BE2C (cell line): ENCODE data around the gene CTXND1.

Experiments
- DNase-seq: peaks from one replicate; pipeline ENCODE4 v3.0.0-alpha.2; 2020
- H3K27me3 ChIP-seq: fragments of 250-450 bp; sonication (Bioruptor Pico); 2 replicates; pipeline ENCODE4 v1.5.1; 2020; ENCODE audit warnings: mild to moderate bottlenecking
- H3K36me3 ChIP-seq: fragments of 250-450 bp; sonication (Bioruptor Pico); 2 replicates; pipeline ENCODE4 v1.5.1; 2020; ENCODE audit warnings: mild to moderate bottlenecking
- H3K4me1 ChIP-seq: fragments of 250-450 bp; sonication (Bioruptor Pico); 2 replicates; pipeline ENCODE4 v1.5.1; 2020
- H3K4me3 ChIP-seq: 2 replicates; pipeline ENCODE4 v1.5.1; 2011; ENCODE audit warnings: low read depth, low read length
- H3K9me3 ChIP-seq: fragments of 250-450 bp; sonication (Bioruptor Pico); 2 replicates; pipeline ENCODE4 v1.5.1; 2020
- TF ChIP-seq, protein P1 (sequence below): IDR thresholded peaks from 2 replicates; pipeline ENCODE4 v1.5.1; 2012; ENCODE audit warnings: mild to moderate bottlenecking, low read depth, low read length

CTXND1 gene

DNA sequence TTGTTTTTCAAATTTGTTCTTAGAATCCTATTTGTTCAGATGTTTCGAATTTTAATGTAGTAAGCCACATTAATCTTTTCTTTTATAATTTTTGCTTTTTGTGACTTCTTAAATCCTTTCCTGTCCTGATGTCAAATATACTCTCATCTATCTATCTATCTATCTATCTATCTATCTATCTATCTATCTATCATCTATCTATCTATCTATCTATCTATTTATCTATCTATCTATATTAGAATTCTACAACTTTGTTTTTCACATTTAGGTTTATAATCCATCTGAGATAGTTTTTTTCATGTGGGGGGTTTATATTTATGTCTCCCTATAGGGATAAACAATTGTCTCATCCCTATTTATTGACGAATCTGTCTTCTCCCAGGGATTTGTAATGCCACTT lies 32.1 kb downstream of the CTXND1 start:
- H3K9me3 ChIP-seq: no peaks in the 10 kb centered on the region
- no peaks in the 10 kb centered on the region for H3K36me3 ChIP-seq
- peaks cover 6% of the 10 kb centered on the region for H3K27me3 ChIP-seq
- no peaks in the 10 kb centered on the region for H3K4me1 ChIP-seq
- TF ChIP-seq, protein P1, sequence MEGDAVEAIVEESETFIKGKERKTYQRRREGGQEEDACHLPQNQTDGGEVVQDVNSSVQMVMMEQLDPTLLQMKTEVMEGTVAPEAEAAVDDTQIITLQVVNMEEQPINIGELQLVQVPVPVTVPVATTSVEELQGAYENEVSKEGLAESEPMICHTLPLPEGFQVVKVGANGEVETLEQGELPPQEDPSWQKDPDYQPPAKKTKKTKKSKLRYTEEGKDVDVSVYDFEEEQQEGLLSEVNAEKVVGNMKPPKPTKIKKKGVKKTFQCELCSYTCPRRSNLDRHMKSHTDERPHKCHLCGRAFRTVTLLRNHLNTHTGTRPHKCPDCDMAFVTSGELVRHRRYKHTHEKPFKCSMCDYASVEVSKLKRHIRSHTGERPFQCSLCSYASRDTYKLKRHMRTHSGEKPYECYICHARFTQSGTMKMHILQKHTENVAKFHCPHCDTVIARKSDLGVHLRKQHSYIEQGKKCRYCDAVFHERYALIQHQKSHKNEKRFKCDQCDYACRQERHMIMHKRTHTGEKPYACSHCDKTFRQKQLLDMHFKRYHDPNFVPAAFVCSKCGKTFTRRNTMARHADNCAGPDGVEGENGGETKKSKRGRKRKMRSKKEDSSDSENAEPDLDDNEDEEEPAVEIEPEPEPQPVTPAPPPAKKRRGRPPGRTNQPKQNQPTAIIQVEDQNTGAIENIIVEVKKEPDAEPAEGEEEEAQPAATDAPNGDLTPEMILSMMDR: no peak
- no peak overlapping the region for H3K4me3 ChIP-seq
- DNase-seq: no peak

DNA sequence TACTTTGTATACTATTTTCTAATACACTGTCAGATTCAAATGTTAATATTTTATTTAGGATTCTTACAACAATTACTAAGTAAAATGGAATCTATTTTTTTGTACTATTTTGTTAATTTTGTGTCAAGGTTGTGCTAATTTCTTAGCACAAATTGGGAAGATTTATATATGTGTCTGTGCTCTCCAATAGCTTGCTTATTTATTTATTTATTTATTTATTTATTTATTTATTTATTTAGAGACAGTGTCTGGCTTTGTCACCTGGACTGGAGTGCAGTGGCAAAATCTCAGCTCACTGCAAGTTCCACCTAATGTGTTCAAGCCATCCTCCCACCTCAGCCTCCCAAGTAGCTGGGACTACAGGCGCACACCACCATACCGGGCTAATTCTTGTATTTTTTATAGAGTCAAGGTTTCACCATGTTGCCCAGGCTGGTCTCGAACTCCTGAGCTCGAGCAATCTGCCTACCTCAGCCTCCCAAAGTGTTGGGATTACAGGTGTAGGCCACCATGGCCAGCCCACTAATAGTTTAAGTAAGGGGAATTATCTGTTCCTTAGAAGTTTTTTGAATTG lies 34.6 kb downstream of the CTXND1 start:
- Histone ChIP-seq H3K4me1 (no peaks in the 10 kb centered on the region), H3K27me3 (peaks cover 6% of the 10 kb centered on the region), H3K36me3 (no peaks in the 10 kb centered on the region), H3K4me3 (no peak overlapping the region), H3K9me3 (no peaks in the 10 kb centered on the region)
- TF ChIP-seq, protein P1: no peak
- DNase-seq: no peak

DNA sequence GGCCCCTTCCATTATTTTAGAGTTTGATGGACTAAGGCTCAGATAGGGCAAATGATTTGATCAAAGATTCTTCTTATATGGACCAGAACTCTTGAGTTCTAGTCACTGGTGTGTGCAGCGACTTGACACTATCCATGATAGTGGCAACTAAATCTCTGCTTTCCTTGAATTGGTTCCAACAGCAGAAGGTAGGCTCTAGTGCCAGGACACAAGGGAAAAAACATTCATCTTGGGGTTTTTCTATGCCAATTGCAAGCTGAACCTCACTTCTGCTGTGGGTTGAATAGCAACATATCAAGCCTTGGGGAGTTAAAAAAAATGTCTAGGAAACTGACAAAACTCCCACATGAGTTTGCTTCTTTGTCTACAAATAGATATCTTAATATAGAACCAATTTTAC lies 35.1 kb downstream of the CTXND1 start:
- peaks cover 6% of the 10 kb centered on the region for H3K27me3 ChIP-seq
- no peak overlapping the region for H3K4me3 ChIP-seq
- H3K4me1 ChIP-seq: no peaks in the 10 kb centered on the region
- H3K36me3 ChIP-seq: no peaks in the 10 kb centered on the region
- DNase-seq: no peak
- H3K9me3 ChIP-seq: no peaks in the 10 kb centered on the region
- TF ChIP-seq, protein P1: no peak

DNA sequence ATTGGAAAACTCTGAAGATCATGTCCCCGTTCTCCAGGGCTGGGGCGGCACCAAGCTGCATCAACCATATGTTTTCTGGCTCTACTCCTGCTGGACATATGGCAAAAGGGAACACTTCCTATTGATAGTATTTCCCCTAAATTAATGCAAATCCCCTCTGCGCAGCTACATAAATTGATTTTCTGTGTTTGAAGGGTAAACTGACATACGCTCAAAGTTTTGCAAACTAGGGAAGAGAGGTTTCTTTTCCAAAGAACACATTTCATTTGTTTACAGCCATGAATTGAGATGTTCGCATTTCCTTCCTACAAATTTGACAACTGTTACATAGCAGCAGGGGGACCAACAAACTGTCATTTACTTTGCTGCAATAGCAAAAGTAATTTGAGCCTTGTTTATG lies 35.9 kb downstream of the CTXND1 start:
- Histone ChIP-seq H3K27me3 (peaks cover 6% of the 10 kb centered on the region), H3K4me1 (no peaks in the 10 kb centered on the region)

DNA sequence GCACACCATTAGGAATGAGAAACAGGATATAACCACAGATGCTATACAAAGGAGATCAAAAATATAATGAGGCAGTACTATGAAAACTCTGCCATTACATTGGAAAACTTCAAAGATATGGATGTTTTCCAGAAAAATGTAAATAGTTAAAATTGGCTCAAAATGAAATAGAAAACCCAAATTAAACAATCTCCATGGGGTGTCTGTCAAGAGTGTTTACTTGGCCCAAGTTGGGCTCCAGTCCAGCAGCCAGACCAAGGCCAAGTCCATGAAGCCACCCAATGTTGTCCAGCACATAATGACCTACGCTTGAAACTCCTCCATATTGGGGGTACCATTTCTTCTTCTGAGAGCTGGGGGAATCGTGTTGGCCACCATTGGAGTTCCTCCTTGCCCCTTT lies 37.1 kb downstream of the CTXND1 start:
- DNase-seq: no peak
- Histone ChIP-seq H3K4me1 (no peaks in the 10 kb centered on the region), H3K36me3 (no peaks in the 10 kb centered on the region), H3K4me3 (no peak overlapping the region), H3K9me3 (no peaks in the 10 kb centered on the region), H3K27me3 (peaks cover 6% of the 10 kb centered on the region)
- TF ChIP-seq, protein P1: no peak

More for the DNA sequence above, 35.9 kb downstream of the CTXND1 start:
- TF ChIP-seq, protein P1: no peak
- H3K36me3 ChIP-seq: no peaks in the 10 kb centered on the region
- H3K4me3 ChIP-seq: no peak overlapping the region
- DNase-seq: no peak
- H3K9me3 ChIP-seq: no peaks in the 10 kb centered on the region

DNA sequence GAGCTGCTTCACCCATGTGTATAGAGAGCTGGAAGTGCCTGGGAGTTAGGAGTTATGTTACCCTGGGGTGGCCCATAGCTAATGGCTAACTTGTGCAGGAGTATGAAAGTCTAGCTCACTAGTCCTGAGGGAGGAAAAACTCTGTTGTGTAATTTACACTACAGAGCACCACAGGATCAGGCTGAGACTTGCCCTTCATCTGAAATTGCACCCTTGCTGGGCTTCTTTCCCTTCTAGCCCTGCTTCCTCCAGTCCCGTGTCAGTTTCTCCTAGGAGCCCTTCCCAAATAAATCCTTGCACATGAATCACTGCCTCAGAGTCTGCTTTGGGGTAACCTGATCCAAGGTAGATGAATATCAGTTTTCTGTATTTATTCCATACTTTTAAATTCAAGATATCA lies 40.0 kb downstream of the CTXND1 start:
- DNase-seq: no peak
- H3K4me1 ChIP-seq: no peaks in the 10 kb centered on the region
- H3K36me3 ChIP-seq: no peaks in the 10 kb centered on the region
- peaks cover 14% of the 10 kb centered on the region for H3K27me3 ChIP-seq
- TF ChIP-seq, protein P1: no peak
- no peak overlapping the region for H3K4me3 ChIP-seq
- H3K9me3 ChIP-seq: no peaks in the 10 kb centered on the region
